Fibroblast of lung (primary cell): Measurements from ENCODE around the gene MPRIP.

Experiments
- CTCF ChIP-seq, 2 donors: IDR thresholded peaks in 1 of 2; conservative IDR thresholded peaks in 1 of 2; 1 replicate in 1 of 2; 2 replicates in 1 of 2; pipeline ENCODE4 v1.5.1; 2011 to 2012; ENCODE audit warnings: low read length in 2 of 2, control low read depth in 1 of 2, inconsistent platforms in 1 of 2, low read depth in 1 of 2, mild to moderate bottlenecking in 1 of 2
- EZH2 ChIP-seq: IDR thresholded peaks from 2 replicates; pipeline ENCODE4 v1.5.1; 2012; ENCODE audit warnings: low read length, control low read depth, mild to moderate bottlenecking; ENCODE audit errors: missing control alignments

GRCh38 chr17:17060001-17060922, 18.0 kb downstream of the MPRIP start:
- TF ChIP-seq CTCF (conservative IDR thresholded peaks at IDR 0.05 in 1 of 2, IDR thresholded peaks at IDR 0.05 in 1 of 2; ENCODE audit: low read depth in 1 of 2, low read length in 2 of 2) (no peak), EZH2 (no peak)
